Spleen (tissue), 13 donors: Measurements from ENCODE around the gene ENDOD1. TPM values are rescaled to one million over a fixed set of nuclear protein-coding genes. Genes with fewer than 3 reads are reported as not detected.

Source experiments
- DNase-seq: peaks from one replicate; pipeline ENCODE4 v3.0.0-alpha.2; 2020
- H3K27ac ChIP-seq, 8 donors: fragments of 200-600 bp; sonication (generic) in 7 of 8; 1 replicate in 4 of 8; 2 replicates in 4 of 8; pipeline versions ENCODE4 v1.5.0 to v1.8.0; 2016 to 2021; ENCODE audit warnings: inconsistent platforms in 4 of 8, mild to moderate bottlenecking in 4 of 8, moderate library complexity in 1 of 8
- H3K27me3 ChIP-seq, 7 donors: fragments of 200-600 bp; sonication (generic) in 6 of 7; replicated peaks in 1 of 7; 1 replicate in 4 of 7; 2 replicates in 3 of 7; pipeline versions ENCODE4 v1.5.0 to v1.8.0; 2016 to 2021; ENCODE audit warnings: inconsistent platforms in 3 of 7, mild to moderate bottlenecking in 1 of 7
- H3K36me3 ChIP-seq, 6 donors: fragments of 200-600 bp; sonication (generic) in 5 of 6; 1 replicate in 4 of 6; 2 replicates in 2 of 6; pipeline versions ENCODE4 v1.5.0 to v1.8.0; 2016 to 2021; ENCODE audit warnings: inconsistent platforms in 2 of 6
- H3K4me1 ChIP-seq, 6 donors: fragments of 200-600 bp; sonication (generic) in 5 of 6; 1 replicate in 3 of 6; 2 replicates in 3 of 6; pipeline versions ENCODE4 v1.5.0 to v1.8.0; 2016 to 2021; ENCODE audit warnings: inconsistent platforms in 3 of 6
- H3K4me3 ChIP-seq, 8 donors: fragments of 200-600 bp; sonication (generic) in 7 of 8; 1 replicate in 4 of 8; 2 replicates in 4 of 8; pipeline versions ENCODE4 v1.5.0 to v1.8.0; 2016 to 2021; ENCODE audit warnings: inconsistent platforms in 4 of 8, mild to moderate bottlenecking in 4 of 8, moderate library complexity in 2 of 8
- H3K9me3 ChIP-seq, 8 donors: fragments of 200-600 bp; sonication (generic) in 7 of 8; 1 replicate in 4 of 8; 2 replicates in 4 of 8; pipeline versions ENCODE4 v1.5.0 to v1.8.0; 2016 to 2021; ENCODE audit warnings: inconsistent platforms in 4 of 8
- CTCF ChIP-seq, 11 experiments: fragments of 200-600 bp in 7 of 11; fragments of 450-650 bp in 4 of 11; sonication (generic) in 4 of 11; IDR thresholded peaks in 8 of 11; conservative IDR thresholded peaks in 3 of 11; 1 replicate in 7 of 11; 2 replicates in 4 of 11; pipeline versions ENCODE4 v1.4.0 to v1.8.0; 2016 to 2021; ENCODE audit warnings: antibody characterized with exemption in 11 of 11, inconsistent platforms in 4 of 11, mild to moderate bottlenecking in 1 of 11
- POLR2A ChIP-seq, 3 donors: fragments of 450-650 bp; IDR thresholded peaks; one replicate each; pipeline ENCODE4 v1.5.1; 2017; ENCODE audit warnings: antibody characterized with exemption in 3 of 3, mild to moderate bottlenecking in 1 of 3
- POLR2AphosphoS5 ChIP-seq, 3 donors: sonication (generic); formaldehyde crosslinking; IDR thresholded peaks; one replicate each; pipeline ENCODE4 v1.5.1; 2017; ENCODE audit warnings: antibody characterized with exemption in 3 of 3
- WGBS, 5 donors: extraction: QIAGEN DNeasy Blood & Tissue Kit in 3 of 5; methylation state at CpG; one replicate each; pipeline versions ENCODE4 v1.1.5 to v1.1.7; 2013 to 2018; 5-methylcytosine and 5-hydroxymethylcytosine counted together
- intact Hi-C: fragments of 100-400 bp; cut with DNase I; formaldehyde crosslinking; loops from one replicate; pipeline ENCODE4 v1.15.0; 2023; ENCODE audit warnings: low total_unique reads
- long read RNA-seq, 2 donors: transcript quantifications; one replicate each; lab custom pipeline, GENCODE V29; 2026
- polyA plus RNA-seq, 3 donors: library from polyadenylated mRNA; stranded (reverse); fragments of 200-250 nt; gene quantifications; one replicate each; pipeline ENCODE4 v1.2.1, GENCODE V29; 2013
- total RNA-seq, 7 donors: library from RNA; depleted of rRNA in 3 of 7; stranded (reverse); fragments of >200 nt in 3 of 7; fragmentation: NEBNext Ultra II Directional in 4 of 7; extraction: Animal tissue kit (Norgen Biotek cat#: 25700) in 4 of 7; gene quantifications; one replicate each; pipeline versions ENCODE4 v1.1.0 to v1.2.1, GENCODE V29; 2016 to 2021
- donor health status: healthy with polysubstance abuse.
- donor health status: DM: no; HTN: no; CAD: no; lungs with moderate emphysema.
- donor health status: DM: no; HTN: no; CAD: no.
- donor health status: Bipolar disorder and iron deficiency.
- donor health status: healthy.
- donor health status: DM: no; HTN: no; CAD: no.
- donor health status: DM: yes; HTN: yes; CAD: no.

The ENDOD1 gene
- total RNA-seq (10 to 100 TPM; 34.3 to 80.5 (median 70.5) TPM), polyA plus RNA-seq (10 to 100 TPM in 1 of 3 donors, 1 to 10 TPM in 2; 6.3 to 12.5 (median 9.8) TPM)
- long read RNA-seq, donor 1, full-length matches to known transcripts = 16 of 16 reads
- long read RNA-seq, donor 1, partial matches to known transcripts = 0 of 16 reads
- long read RNA-seq, donor 1, other reads (novel, unspliced or antisense) = 0 of 16 reads
- long read RNA-seq, donor 2, full-length matches to known transcripts = 8 of 8 reads
- long read RNA-seq, donor 2, partial matches to known transcripts = 0 of 8 reads
- long read RNA-seq, donor 2, other reads (novel, unspliced or antisense) = 0 of 8 reads

GRCh38 chr11:95089620-95090542 lies at the start of gene ENDOD1:
TSS of gene ENDOD1 (plus strand) at chr11:95089846. CDS start at chr11:95089928, 82 bp downstream.
- DNase-seq = peak; percentile 98
- Histone ChIP-seq H3K27ac (peak within 1 kb of the TSS; percentile 91 to 97 (median 94)), H3K9me3 (no peaks in the 10 kb centered on the region), H3K4me3 (peak within 1 kb of the TSS; percentile 69 to 92 (median 83)), H3K4me1 (peaks cover 17 to 60% (median 55%) of the 10 kb centered on the region in 6 donors), H3K36me3 (no peaks in the 10 kb centered on the region), H3K27me3 (no peaks in the 10 kb centered on the region)
- intact Hi-C loops = loop anchor here (10.0 kb wide), 2 partner anchors 135 to 615 kb away; no protein-coding TSS in a partner anchor
- 0 to 1% (median 0%) methylated on average over 35 to 106 of the region's 106 CpGs for WGBS, 5 donors
- TF ChIP-seq POLR2A (IDR thresholded peaks at IDR 0.05) (peak in 2 of 3 donors; percentile 86 to 90), POLR2AphosphoS5 (IDR thresholded peaks at IDR 0.05) (peak; percentile 89 to 95 (median 89)), CTCF (IDR thresholded peaks at IDR 0.05 in 8 of 11, conservative IDR thresholded peaks at IDR 0.05 in 3 of 11) (peak in 2 of 11 experiments; percentile 4 to 17)

DNA sequence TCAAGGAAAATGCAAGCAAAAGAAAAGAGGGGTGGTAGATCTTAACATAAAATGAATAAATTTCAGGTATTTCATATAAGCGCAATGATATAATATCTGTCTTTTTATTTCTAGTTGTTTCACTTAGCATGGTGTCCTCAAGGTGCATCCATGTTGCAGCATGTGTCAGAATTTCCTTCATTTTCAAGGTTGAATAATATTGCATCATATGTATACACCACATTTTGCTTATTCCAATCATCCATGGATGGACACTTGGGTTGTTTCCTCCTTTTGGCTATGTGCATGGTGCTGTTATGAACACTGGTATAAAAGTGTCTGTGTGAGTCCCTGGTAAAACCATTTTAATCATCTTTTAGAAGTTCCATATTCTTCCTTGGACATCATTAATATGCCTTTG lies 47.4 kb upstream of the ENDOD1 start:
- Histone ChIP-seq H3K36me3 (no peaks in the 10 kb centered on the region), H3K27me3 (peaks cover 0 to 35% (median 8%) of the 10 kb centered on the region in 7 donors), H3K9me3 (no peaks in the 10 kb centered on the region), H3K27ac (no peak overlapping the region), H3K4me3 (no peak overlapping the region), H3K4me1 (no peaks in the 10 kb centered on the region)
- WGBS, 5 donors = 94 to 98% (median 96%) methylated on average over 1 of the region's 1 CpG
- DNase-seq = no peak
- TF ChIP-seq CTCF (IDR thresholded peaks at IDR 0.05 in 8 of 11, conservative IDR thresholded peaks at IDR 0.05 in 3 of 11) = no peak
- no peak for TF ChIP-seq POLR2A (IDR thresholded peaks at IDR 0.05)
- TF ChIP-seq POLR2AphosphoS5 (IDR thresholded peaks at IDR 0.05) = no peak
- intact Hi-C loops = no loop called here

GRCh38 chr11:95042906-95043305 lies 46.7 kb upstream of the ENDOD1 start:
- no peaks in the 10 kb centered on the region for H3K9me3 ChIP-seq

More at GRCh38 chr11:95042906-95043305, 46.7 kb upstream of the ENDOD1 start:
- WGBS, 5 donors = 82 to 91% (median 86%) methylated on average over 3 of the region's 3 CpGs
- intact Hi-C loops = no loop called here
- Histone ChIP-seq H3K4me1 (no peaks in the 10 kb centered on the region), H3K4me3 (no peak overlapping the region), H3K27me3 (peaks cover 0 to 28% (median 2%) of the 10 kb centered on the region in 7 donors), H3K36me3 (no peaks in the 10 kb centered on the region), H3K27ac (no peak overlapping the region)
- no peak for TF ChIP-seq POLR2A (IDR thresholded peaks at IDR 0.05)
- no peak for TF ChIP-seq CTCF (IDR thresholded peaks at IDR 0.05 in 8 of 11, conservative IDR thresholded peaks at IDR 0.05 in 3 of 11)
- no peak for TF ChIP-seq POLR2AphosphoS5 (IDR thresholded peaks at IDR 0.05)
- DNase-seq = no peak
